ENCODE measurements around the gene ARNT2. TPM values are rescaled to one million over a fixed set of nuclear protein-coding genes. Genes with fewer than 3 reads are reported as not detected.
A peak's percentile ranks its signal among the peaks of the same experiment; 100 is the strongest.
"Not testable (repeated sequence)": the region's sequence is repeated elsewhere in the genome, so short reads cannot be mapped to it uniquely, and the experiment has no call there.

ARNT2 gene
- polyA plus RNA-seq (ENCODE audit: insufficient read length) = 6.2 TPM

DNA sequence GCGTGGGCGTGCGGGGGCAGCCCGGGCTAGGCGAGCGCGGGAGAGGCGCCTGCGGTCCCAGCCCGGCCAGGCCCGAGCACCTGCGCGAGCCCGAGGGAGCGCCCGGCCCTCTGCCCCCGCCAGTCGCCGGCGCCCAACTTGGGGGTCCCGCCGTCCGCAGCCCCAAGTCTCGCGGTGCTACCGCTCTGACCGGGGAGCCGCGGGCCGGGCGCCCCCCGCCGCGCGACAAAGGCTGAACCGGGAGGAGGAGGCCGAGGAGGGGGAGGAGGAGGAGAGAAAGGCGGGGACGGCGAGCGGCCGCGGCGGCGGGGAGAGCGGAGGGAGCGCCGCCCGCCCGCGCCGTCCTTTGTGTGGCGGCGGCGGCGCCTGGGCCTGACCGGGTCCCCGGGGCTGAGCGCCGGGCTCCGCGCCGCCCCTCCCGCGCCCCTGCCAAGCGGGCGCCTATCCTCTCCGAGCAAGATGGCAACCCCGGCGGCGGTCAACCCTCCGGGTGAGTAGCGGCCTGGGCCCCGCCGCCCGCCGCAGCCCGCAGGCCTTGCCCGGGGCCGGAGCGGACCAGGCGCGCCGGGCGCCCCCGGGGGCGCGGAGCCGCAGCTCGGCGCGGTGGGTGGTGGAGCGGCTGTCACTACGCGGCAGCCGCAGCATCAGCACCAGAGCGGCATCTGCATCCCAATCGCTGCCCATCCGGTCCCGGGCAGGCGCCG, at the start of gene ARNT2:
Gene ARNT2, plus strand, starts transcription at position 326 of the 704 bp plus-strand sequence. Its CDS starts 134 bp downstream, at position 460.
- DNase-seq = peak; percentile 42

DNA sequence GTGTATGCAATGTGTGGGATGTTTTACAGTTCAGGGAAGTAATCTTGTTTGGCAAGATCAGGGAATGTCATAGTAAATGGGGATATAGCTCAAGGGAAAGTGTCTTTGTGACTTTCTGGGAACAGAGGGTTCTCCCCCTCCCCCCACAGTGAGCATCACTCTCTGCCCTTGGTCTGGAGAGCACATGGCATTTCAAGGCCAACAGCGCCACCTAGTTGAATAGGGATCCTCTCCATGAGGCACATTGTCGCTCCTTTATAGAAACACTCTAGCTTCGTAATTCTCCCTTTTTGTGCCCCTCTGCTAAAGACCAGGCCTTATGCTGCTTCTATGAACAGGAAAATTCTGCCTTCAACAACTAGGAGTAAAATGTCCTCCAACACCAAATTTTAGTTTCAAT, 37.1 kb upstream of the ARNT2 start:
- DNase-seq = no peak

DNA sequence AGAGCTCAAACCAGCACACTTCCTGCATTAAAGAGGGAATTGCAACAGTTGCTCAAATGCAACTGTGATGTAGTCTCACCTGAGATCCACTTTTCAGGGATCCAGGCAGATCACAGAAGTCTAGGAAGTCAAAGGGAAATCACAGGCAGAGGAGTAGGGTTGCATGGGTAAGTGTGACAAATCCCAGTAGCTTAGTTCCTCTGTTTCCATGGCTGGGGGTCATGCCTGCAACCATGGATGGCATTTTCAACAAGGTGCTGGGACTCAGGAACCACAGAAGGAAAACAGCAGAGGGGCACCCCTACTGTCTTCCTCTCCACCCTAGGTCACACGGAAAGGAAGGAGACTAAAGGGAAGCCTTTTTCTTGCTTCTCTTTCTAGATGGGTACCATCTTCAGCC, 36.5 kb upstream of the ARNT2 start:
- no peak for DNase-seq

GRCh38 chr15:80371924-80372323, 32.3 kb upstream of the ARNT2 start:
- DNase-seq = no peak

- DNase-seq = no peak
These were observed 29.7 kb upstream of the ARNT2 start for GRCh38 chr15:80374441-80374840.

- no peak for DNase-seq
These were observed 28.0 kb upstream of the ARNT2 start for GRCh38 chr15:80375968-80376891.

- DNase-seq = no peak
These were observed 24.5 kb upstream of the ARNT2 start for GRCh38 chr15:80379693-80380092.

DNA sequence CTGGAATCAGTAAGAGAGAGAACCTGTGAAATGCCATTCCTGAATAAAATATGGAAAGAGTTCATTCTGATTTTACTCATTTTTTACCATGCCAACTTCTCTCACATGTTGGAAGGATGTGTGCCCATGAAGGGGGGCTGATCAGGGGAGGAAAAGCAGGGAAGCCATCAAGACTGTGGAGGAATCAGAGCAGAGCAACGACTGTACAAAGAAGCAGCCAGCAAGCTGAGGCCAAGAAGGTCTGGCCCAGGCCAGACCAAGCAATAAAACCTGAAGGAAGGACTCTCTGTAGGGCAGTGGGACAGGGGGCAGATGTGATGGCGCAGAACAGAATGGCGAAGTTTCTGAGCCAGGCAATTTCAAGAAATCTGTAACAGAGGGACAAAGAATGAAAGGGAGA, 24.0 kb upstream of the ARNT2 start:
- no peak for DNase-seq

DNA sequence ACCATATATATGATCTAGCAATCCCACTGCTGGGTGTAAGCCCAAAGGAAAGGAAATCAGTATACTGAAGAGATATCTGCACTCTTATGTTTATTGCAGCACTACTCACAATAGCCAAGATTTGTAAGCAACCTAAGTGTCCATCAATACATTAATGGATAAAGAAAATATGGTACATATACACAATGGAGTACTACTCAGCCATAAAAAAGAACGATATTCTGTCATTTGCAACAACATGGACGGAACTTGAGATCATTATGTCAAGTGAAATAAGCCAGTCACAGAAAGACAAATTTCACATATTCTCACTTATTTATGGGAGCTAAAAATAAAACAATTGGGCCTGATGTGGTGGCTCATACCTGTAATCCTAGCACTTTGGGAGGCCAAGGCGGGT, 21.9 kb upstream of the ARNT2 start:
- no peak for DNase-seq

DNA sequence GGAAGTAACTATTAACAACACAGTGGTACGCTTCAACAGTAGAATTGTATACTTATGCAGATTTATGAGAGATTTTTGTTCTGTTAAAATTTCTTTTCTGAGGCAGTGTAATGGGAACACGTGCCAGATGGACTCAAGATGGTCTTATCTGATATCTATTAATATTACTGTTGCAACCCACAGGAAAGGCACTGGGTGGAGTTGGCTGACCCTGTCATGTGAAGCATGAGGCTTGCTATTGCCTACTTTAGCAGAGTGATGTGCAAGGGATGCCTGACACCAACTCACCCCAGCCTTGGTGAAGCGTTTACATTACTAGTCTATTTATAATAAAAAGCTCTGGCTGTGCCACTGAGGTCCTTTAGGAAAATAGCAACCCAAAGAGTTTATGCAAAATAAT, 19.8 kb upstream of the ARNT2 start:
- no peak for DNase-seq

- no peak for DNase-seq
These were observed 18.0 kb upstream of the ARNT2 start for GRCh38 chr15:80386151-80386550.

DNA sequence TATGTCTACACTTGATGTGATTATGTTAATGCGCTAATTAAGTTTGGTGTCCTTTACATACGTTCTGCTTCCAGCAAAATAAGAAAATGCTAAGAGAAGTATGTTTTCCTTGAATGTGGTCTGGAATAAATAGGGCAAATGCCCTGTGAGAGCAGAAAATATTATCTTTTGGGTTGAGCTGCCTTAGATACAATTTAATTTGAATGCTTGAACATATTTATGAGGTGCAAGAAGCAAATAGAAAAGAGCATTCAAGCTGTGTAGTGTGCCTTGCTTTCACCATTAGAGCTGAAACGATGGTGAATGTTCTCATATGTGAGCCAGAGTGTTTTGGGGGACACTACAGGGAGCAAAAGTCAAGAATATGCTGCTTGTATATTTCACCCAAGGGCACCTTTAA, 15.9 kb upstream of the ARNT2 start:
- no peak for DNase-seq

GRCh38 chr15:80389370-80389769, 14.8 kb upstream of the ARNT2 start:
- DNase-seq = no peak

GRCh38 chr15:80390942-80391341, 13.2 kb upstream of the ARNT2 start:
- DNase-seq = not testable (repeated sequence)

DNA sequence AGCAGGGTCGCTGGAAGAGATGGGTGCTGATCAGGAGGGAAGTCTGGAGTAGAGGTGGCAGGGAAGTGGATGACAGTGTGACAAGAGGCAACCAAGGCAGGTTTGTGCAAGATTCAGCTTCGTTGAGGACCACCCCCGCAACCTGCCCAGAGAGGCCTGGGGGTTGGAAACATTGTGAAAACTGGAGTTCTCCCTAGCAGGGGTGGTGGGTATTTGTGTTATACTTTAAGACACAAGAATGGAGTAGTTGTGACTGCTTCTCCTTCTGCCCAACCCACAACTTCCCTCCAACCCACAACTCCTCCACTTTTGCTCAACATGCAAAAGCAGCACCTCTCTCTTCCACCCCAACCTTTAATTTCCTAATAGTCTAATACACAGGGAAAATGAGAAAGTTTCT, 8.6 kb upstream of the ARNT2 start:
- DNase-seq = no peak

GRCh38 chr15:80396096-80396495, 8.1 kb upstream of the ARNT2 start:
- no peak for DNase-seq

- DNase-seq = no peak
These were observed 4.7 kb upstream of the ARNT2 start for GRCh38 chr15:80399508-80399907.

- DNase-seq = no peak
These were observed 2.7 kb upstream of the ARNT2 start for GRCh38 chr15:80401456-80401855.

DNA sequence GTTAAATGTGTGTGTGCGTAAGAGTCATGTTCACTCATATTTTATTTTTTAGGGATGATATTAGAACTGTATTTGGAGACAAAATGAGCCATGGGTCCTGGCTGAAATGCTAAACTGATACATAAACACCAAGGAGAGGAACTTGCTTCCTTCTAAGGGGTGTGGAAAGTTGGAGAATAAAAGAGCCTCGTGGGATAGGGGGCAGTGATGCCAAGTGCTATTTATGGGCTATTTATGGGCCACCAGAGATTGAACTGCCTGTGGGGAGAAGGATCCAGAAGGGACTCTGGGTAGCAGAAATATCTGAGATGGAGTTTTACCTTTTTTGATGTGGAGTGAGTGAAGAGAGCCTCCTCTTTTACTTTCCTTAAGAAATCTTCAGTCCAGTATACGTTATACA, 1.8 kb upstream of the ARNT2 start:
- no peak for DNase-seq

DNA sequence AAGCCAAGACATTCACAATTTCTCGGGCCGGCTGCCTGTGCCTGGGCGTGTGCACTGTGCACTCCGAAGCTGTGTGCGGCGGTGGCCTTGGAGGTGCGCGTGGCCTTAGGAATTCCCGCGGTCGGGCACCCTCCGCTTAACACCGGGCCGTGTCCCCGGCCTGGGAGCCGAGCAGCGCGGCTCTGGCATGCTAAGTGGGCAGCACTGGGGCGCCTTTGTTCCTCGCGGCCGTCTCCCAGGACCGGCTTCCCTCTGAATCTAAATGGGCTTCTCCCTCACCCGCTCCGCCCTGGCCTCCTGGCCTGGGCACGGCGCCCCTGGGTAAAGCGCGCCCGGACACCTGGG, 498 bp upstream of the ARNT2 start:
- peak; percentile 9 for DNase-seq

GRCh38 chr15:80404761-80405553, 775 bp downstream of the ARNT2 start:
- peak; percentile 15 for DNase-seq

- no peak for DNase-seq
These were observed 1.3 kb downstream of the ARNT2 start for GRCh38 chr15:80405554-80405850.

GRCh38 chr15:80405970-80406369, 1.8 kb downstream of the ARNT2 start:
- DNase-seq = no peak
